Heart left ventricle (tissue), 13 donors: Measurements from ENCODE around the gene GNPAT.

Source experiments
- CTCF ChIP-seq, 12 donors: fragments of 200-600 bp; sonication (generic) in 4 of 12; IDR thresholded peaks; one replicate each; pipeline versions ENCODE4 v1.5.0 to v1.8.0; 2018 to 2022; ENCODE audit warnings: antibody characterized with exemption in 12 of 12, mild to moderate bottlenecking in 5 of 12
- POLR2A ChIP-seq, 2 donors: fragments of 450-650 bp; IDR thresholded peaks; one replicate each; pipeline ENCODE4 v1.6.1; 2017; ENCODE audit warnings: antibody characterized with exemption in 2 of 2, mild to moderate bottlenecking in 2 of 2, moderate library complexity in 2 of 2
- donor health status: ischemic (EF 13 %, LVEDD 7.1; RV severe dilation, severe dysfunction).
- donor health status: DM: no; HTN: yes; CAD: no.
- donor health status: DM: no; HTN: no; CAD: no.
- donor health status: ischemic (EF 25% LVEDD 6.9; RV normal size, moderate dysfunction).
- donor health status: ischemic (EF 25% LVEDD 5.7; RV mildly dilated, moderate dysfunction).
- donor health status: ischemic (EF 35%, LVEDD 5.7; RV mildly dilated, moderate dysfunction).
- donor health status: nonischemic (EF 11% LVEDD 7.7; RV severe dilation, severe dysfunction).
- donor health status: DM: yes; HTN: yes; CAD: no.
- donor health status: PGD.
- donor health status: ischemic (EF 29% LVEDD 5.4; RV normal size, mild dysfunction).
- donor health status: nonischemic (EF 23%, LVEDD 6.1; RV moderate dilation, normal function).

GRCh38 chr1:231196728-231197127 lies 44.3 kb upstream of the GNPAT start:
- TF ChIP-seq CTCF (IDR thresholded peaks at IDR 0.05) (no peak), POLR2A (IDR thresholded peaks at IDR 0.05) (no peak)
